Measurements from ENCODE around the gene FAM81B.

FAM81B gene

DNA sequence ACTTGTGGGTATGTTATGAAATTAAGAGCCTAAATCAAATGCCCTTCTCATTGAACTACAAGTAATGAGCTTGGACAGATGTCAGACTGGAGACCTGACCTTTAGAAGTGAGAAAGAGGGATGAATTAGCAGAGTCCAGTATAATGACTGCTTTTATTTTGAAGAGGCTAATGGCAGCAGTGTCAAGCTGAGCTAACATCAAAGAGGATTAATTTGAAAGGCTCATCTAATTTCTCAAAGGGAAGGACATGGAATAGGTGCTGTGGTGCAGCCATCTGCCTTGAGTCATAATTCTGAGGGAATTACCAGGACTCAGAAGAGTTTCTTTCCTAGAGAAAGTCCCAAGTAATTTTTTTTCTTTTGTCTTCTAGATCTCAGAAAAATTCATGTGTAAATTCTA is 57.6 kb downstream of the FAM81B start:
- TF ChIP-seq, protein P1, sequence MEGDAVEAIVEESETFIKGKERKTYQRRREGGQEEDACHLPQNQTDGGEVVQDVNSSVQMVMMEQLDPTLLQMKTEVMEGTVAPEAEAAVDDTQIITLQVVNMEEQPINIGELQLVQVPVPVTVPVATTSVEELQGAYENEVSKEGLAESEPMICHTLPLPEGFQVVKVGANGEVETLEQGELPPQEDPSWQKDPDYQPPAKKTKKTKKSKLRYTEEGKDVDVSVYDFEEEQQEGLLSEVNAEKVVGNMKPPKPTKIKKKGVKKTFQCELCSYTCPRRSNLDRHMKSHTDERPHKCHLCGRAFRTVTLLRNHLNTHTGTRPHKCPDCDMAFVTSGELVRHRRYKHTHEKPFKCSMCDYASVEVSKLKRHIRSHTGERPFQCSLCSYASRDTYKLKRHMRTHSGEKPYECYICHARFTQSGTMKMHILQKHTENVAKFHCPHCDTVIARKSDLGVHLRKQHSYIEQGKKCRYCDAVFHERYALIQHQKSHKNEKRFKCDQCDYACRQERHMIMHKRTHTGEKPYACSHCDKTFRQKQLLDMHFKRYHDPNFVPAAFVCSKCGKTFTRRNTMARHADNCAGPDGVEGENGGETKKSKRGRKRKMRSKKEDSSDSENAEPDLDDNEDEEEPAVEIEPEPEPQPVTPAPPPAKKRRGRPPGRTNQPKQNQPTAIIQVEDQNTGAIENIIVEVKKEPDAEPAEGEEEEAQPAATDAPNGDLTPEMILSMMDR (IDR thresholded peaks at IDR 0.05), result no peak

DNA sequence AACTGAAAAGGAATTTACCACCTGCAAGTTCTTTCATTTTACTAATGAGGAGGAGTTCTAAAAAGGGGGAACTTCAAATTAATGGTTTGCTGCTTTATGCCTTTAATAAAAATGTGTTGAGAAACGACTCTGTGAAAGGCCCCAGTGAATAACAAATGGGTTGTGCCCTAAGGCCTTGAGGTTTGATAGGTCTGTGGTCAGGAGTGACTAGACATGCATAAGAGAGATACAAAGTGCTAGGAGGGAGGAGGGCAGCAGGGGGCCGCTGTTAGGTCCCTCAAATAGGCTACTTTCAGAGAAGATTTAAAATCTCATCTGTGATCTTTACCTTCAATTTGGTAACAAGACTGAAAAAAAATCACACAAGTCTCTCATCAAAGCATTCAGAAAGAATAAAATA is 58.3 kb downstream of the FAM81B start:
- TF ChIP-seq, protein P1 (IDR thresholded peaks at IDR 0.05), result no peak

DNA sequence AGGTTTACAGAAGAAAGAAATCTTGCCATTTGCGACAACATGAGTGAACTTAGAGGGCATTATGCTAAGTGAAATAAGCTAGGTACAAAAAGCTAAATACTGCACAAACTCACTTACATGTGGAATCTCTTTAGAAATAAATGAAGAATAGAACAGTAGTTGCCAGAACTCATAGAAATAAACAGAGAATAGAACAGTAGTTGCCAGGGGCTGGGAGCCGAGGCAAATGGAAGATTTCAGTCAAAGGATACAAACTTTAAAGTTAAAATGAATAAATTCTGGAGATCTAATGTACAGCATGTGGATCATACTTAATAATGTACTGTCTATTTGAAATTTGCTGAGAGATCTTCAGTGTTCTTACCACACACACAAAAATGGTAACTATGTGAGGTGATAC is 63.4 kb downstream of the FAM81B start:
- TF ChIP-seq, protein P1 (IDR thresholded peaks at IDR 0.05), result no peak

DNA sequence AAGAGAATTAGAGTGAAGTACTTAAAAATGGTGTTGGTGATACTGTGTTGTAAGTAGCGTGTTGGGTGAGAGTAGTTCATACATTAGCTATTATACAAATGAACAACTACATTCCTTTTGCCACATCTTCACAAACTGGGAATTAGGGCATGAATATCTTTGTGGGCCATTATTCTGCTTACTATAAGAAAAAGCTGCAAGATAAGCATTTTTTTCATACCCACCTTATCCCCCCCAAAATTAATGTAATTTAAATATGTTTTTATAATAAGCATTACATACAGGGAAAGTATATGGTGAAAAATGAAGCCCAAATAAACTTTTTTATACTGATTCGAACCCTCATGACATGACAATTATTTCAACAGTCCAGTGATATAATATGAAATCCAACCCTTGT is 69.5 kb downstream of the FAM81B start:
- TF ChIP-seq, protein P1 (IDR thresholded peaks at IDR 0.05), result no peak

DNA sequence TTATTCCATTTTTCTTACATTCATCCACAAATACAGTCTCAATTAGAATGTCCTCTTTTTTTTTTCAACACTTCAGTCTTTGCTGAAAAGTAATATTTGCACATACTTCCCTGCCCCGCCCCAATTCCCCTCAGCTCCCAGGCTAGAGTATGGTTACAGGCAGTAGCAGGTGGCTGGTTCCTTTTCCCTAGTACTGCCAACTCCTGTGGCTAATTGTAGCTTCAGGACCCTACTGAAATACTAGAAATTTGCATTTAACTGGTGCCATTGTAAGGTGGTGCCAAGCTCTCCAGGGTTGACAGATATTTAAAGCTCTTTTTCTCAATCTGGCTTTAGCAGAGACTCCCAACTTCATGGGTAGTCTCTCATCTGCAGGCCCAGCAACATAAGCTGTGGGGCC is 80.3 kb downstream of the FAM81B start:
- TF ChIP-seq, protein P1 (IDR thresholded peaks at IDR 0.05), result no peak

DNA sequence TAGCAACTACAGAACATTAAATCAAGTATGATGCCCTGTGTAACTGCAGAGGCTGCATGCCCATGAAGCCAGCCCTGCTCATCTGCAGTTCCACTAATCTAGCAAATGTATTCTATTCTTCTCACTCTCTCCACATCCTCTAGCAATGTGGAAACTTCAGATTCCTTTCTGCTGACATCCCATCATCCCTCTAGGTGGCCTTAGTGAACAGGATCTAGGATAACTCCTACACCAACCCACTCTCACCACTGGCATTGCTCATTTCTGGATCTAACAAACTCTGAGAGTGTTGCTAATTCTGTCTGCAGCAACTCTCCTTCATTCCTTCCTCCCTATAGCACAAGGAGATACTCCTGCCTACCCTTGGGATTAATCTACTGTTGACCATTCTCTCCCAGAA is 80.8 kb downstream of the FAM81B start:
- TF ChIP-seq, protein P1 (IDR thresholded peaks at IDR 0.05), result no peak

DNA sequence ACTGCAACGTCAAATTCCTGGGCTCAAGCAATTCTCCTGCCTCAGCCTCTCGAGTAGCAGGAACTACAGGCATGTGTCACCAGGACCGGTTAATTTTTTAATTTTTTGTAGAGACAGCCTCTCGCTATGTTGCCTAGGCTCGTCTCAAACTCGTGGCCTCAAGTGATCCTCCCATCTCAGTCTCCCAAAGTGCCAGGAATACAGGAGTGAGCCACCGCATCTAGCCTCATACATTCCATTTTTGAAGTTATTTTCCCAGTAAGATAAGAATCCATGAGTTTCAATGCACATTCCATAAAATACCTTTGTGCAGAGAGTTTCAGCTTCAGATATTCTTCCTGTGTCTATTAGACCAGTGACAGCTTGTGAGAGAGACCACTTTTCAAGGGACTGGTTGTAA is 93.3 kb downstream of the FAM81B start:
- TF ChIP-seq, protein P1 (IDR thresholded peaks at IDR 0.05), result no peak

DNA sequence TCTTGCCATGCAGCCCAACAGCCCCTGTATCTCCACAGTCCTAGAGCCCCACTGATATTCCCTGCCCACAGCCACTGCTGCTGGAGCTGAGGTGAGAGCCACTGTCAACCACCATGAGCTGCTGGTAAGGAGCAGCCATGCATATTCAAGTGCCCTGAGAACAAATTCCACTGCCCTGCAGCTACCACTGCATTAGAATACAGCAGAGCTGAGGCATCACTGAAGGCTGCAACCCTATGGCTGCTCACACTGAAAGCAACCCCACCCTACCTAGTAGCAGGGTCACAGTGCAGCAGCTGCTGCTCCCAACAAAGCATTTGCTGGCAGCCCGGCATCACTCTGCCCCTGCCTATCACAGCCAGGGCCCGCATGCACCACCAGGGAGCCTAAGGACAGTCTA is 95.0 kb downstream of the FAM81B start:
- TF ChIP-seq, protein P1 (IDR thresholded peaks at IDR 0.05), result no peak
